ENCODE measurements around the gene MRFAP1.

The MRFAP1 gene

GRCh38 chr4:6640292-6641163 is at the start of gene MRFAP1:
Gene MRFAP1 (plus strand): TSS chr4:6640685. CDS start chr4:6640863, 178 bp downstream.
- peak; percentile 91 for DNase-seq (ENCODE audit: low spot score)

GRCh38 chr4:6591313-6591712 is 49.2 kb upstream of the MRFAP1 start:
- no peak for DNase-seq (ENCODE audit: low spot score)

- no peak for DNase-seq (ENCODE audit: low spot score)
Observed at GRCh38 chr4:6591781-6592180, 48.7 kb upstream of the MRFAP1 start.

GRCh38 chr4:6592804-6593563 is 47.5 kb upstream of the MRFAP1 start:
- no peak for DNase-seq (ENCODE audit: low spot score)

- DNase-seq (ENCODE audit: low spot score) = no peak
Observed at GRCh38 chr4:6594341-6594740, 46.1 kb upstream of the MRFAP1 start.

GRCh38 chr4:6594826-6595355 is 45.6 kb upstream of the MRFAP1 start:
- DNase-seq (ENCODE audit: low spot score) = no peak

GRCh38 chr4:6595897-6596537 is 44.5 kb upstream of the MRFAP1 start:
- no peak for DNase-seq (ENCODE audit: low spot score)

GRCh38 chr4:6596948-6597347 is 43.5 kb upstream of the MRFAP1 start:
- DNase-seq (ENCODE audit: low spot score) = no peak

GRCh38 chr4:6598127-6598526 is 42.4 kb upstream of the MRFAP1 start:
- DNase-seq (ENCODE audit: low spot score) = no peak

- DNase-seq (ENCODE audit: low spot score) = no peak
Observed at GRCh38 chr4:6598641-6599040, 41.8 kb upstream of the MRFAP1 start.

- DNase-seq (ENCODE audit: low spot score) = no peak
Observed at GRCh38 chr4:6601661-6602250, 38.7 kb upstream of the MRFAP1 start.

- DNase-seq (ENCODE audit: low spot score) = no peak
Observed at GRCh38 chr4:6602289-6602688, 38.2 kb upstream of the MRFAP1 start.

- no peak for DNase-seq (ENCODE audit: low spot score)
Observed at GRCh38 chr4:6603128-6603527, 37.4 kb upstream of the MRFAP1 start.

- no peak for DNase-seq (ENCODE audit: low spot score)
Observed at GRCh38 chr4:6605114-6605513, 35.4 kb upstream of the MRFAP1 start.

- no peak for DNase-seq (ENCODE audit: low spot score)
Observed at GRCh38 chr4:6605605-6606004, 34.9 kb upstream of the MRFAP1 start.

- DNase-seq (ENCODE audit: low spot score) = no peak
Observed at GRCh38 chr4:6606465-6607235, 33.8 kb upstream of the MRFAP1 start.

GRCh38 chr4:6607368-6608055 is 33.0 kb upstream of the MRFAP1 start:
- DNase-seq (ENCODE audit: low spot score) = no peak

- DNase-seq (ENCODE audit: low spot score) = peak; percentile 15
Observed at GRCh38 chr4:6608758-6609414, 31.6 kb upstream of the MRFAP1 start.

- DNase-seq (ENCODE audit: low spot score) = no peak
Observed at GRCh38 chr4:6609415-6610079, 30.9 kb upstream of the MRFAP1 start.
